Measurements from ENCODE around the gene PODXL2.

DNA sequence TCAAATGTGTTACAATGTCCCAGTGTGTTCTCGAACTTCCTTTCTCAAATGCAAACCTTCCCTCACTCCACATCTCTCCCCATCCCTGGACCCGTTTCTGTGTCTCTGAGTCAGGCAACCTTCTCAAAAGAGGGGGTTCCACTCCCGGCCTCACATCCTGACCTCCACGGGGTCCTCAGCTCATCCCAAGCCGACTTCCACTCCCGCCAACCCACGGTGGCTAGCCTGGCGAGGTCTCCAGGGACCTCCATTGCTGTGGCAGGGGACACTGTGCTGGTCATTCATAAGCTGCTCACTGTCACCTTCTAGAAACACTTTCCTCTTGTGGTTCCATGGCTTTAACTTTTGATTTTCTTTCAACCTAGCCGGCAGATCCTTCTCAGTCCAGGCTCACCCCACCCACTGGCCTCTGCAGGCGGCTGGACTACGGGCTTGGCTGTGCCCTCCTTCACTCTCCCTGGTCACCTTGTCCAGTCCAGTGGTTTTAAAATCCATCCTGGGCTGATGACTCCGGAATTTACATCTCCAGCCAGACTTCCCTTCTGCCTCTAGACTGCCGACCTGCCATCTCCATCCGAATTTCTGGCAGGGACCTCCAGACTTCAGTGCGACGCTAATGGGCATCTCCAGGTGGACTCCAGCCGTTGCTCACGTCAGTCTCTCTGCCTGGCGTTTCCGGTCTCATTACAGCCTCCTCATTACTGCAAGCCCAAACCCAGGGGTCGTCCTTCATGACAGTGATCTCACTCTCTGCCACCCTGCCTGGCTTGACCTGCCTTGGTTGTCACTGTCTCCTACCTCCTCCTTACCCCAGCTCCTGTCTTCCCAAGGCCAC is 63.7 kb downstream of the PODXL2 start:
- TF ChIP-seq CTCF (IDR thresholded peaks at IDR 0.05) (no peak), POLR2A (IDR thresholded peaks at IDR 0.05) (no peak)

All from adrenal gland (tissue), 5 donors.